Astrocyte of the spinal cord (primary cell): ENCODE measurements around the gene MYH3.
A peak's percentile ranks its signal among the peaks of the same experiment; 100 is the strongest.

ENCODE experiments used
- DNase-seq: peaks from one replicate; pipeline ENCODE4 v3.0.0; 2011; ENCODE audit warnings: low read depth, low spot score
- H3K4me3 ChIP-seq: 2 replicates; pipeline ENCODE4 v1.5.1; 2011; ENCODE audit warnings: low read depth, mild to moderate bottlenecking, low read length, moderate library complexity
- CTCF ChIP-seq: IDR thresholded peaks from 2 replicates; pipeline ENCODE4 v1.5.1; 2012; ENCODE audit warnings: low read depth, mild to moderate bottlenecking, low read length, inconsistent platforms
- in situ Hi-C: cut with HindIII; loops from 2 replicates; pipeline ENCODE4 v1.10.0; 2017; ENCODE audit warnings: low sequenced_read_pairs

The MYH3 gene

GRCh38 chr17:10617120-10617505 is 40.0 kb downstream of the MYH3 start:
- in situ Hi-C loops, result no loop called here
- no peak for DNase-seq
- no peak for TF ChIP-seq CTCF
- no peak overlapping the region for H3K4me3 ChIP-seq

DNA sequence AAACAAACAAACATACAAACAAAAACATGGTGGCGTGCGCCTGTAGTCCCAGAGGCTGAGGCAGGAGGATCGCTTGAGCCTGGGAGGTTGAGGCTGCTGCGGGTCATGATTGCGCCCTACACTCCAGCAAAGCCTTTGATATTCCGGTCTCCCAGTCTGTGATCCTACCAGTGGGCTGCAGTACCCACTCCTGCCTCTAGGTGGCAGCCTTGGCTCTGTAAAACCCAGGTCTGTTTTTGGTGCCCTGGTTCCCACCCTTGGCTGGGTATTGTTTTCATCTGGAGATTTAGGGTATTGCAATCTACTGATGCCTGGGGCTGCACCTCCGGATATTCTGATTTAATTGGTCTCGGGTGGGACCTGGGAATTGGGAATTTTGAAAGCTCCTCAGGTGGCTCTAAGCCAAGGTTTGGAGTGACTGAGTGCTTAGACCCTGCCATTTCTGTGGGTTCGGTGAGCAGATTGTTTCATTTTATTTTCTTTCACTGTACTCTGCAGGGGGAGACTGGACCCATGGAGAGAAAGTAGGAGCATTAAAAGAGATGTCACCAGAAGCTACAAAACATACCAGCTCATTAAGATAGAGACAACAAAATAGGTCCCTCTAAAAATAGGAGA is 40.5 kb downstream of the MYH3 start:
- peak; percentile 61 for DNase-seq
- peak; percentile 100 for TF ChIP-seq CTCF
- in situ Hi-C loops, result no loop called here

DNA sequence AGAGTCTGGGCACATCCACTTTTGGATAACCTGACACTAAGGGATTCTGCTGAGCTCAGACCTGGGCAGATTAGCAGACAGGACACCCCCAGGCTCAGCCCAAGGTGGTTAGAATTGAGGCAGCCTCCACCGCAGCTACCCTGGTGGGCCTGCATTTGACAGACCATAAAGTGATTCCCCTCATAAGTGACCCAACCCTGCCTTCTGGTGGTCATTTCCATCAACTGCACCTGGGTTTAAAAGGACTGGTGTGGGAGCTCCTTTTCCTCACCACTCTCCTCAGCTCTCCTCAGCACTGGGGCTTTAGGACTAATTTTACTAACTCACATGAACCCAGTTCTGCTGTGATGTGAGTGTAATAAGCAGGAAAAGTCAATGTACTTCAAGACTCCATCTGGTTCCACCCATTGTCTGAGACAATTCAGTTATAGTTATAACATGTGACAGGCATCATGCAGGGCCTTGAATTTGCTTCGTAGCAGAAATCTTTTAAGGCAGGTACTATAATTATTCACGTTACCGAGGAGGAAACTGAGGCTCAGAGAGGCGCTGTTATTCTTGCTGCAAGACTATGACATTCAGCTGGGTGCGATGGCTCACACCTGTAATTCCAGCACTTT is 42.5 kb downstream of the MYH3 start:
- H3K4me3 ChIP-seq, result no peak overlapping the region
- peak; percentile 79 for TF ChIP-seq CTCF
- peak; percentile 41 for DNase-seq
- in situ Hi-C loops, result no loop called here

More for the DNA sequence above, 40.5 kb downstream of the MYH3 start:
- no peak overlapping the region for H3K4me3 ChIP-seq

DNA sequence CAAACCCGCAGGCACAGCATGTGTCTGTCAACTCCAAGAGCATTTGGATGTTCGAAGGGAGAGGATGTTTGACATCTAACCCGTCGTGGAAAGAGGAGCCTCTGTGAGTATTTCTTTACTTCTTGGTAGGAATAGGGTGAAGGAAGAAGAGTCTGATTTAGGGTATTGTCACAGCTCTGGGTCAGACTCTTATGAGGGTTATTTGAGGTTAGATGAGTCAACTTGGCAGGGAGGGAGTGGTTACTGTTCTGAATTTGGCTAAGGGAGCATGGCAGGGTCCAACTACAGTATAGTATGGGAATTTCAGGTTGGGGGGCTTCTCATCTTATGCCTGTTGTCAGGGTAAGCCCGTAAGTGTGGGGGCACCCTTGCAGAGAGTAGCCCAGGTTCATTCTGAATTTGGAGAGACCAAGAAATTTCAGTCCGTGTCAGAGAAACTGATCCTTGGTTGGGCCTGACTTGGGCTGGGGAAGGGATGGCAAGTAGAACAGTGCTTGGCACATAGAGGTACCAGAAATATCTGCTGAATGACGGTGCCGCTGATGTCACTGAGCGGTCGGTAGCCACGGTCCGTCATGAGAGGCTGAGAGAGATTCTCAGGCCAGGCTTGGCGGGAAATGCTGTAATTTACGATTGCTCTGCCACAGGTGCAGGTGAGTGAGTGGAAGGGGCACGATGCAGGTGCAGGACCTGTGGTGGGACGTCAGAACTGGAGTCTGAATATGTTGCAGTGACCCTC is 43.2 kb downstream of the MYH3 start:
- in situ Hi-C loops, result no loop called here

DNA sequence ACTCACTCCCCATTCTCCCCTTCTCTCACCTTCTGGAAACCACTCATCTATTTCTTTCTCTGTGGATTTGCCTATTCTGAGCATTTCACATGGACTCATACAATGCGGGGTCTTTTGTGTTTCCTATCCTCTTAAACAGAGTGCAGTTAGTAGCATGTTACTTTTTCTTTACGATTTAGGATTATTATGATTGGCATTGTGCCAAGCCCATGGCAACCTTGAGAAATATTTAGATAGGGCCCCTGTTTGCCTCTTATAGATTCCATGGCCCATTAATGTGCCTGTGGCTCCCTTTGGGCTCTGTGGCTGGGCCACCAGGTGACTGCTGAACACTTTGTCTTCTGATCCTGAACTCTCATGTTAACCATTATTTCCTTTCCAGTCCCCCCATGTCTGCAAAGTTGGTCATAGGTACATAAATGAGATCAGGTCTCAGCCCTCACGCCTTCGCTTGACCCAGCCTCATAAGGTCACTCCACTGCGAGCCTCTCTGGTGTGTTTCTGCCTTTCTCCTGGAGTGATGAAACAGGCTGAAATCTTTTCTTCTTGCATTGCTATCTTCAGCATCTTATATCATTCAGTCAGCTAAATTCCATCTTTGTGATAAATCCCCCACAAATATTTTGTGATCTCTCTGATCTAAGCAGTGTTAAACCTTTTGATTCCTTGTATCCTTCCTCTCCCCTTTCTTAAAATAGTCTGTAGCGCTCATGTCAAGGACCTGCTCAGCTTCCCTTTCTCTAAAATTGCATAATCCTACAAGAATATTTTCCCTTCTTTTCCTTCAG is 44.0 kb downstream of the MYH3 start:
- in situ Hi-C loops, result no loop called here
- TF ChIP-seq CTCF, result no peak
- DNase-seq, result peak; percentile 33
- no peak overlapping the region for H3K4me3 ChIP-seq

More for the DNA sequence above, 43.2 kb downstream of the MYH3 start:
- H3K4me3 ChIP-seq, result no peak overlapping the region
- TF ChIP-seq CTCF, result no peak
- DNase-seq, result no peak

DNA sequence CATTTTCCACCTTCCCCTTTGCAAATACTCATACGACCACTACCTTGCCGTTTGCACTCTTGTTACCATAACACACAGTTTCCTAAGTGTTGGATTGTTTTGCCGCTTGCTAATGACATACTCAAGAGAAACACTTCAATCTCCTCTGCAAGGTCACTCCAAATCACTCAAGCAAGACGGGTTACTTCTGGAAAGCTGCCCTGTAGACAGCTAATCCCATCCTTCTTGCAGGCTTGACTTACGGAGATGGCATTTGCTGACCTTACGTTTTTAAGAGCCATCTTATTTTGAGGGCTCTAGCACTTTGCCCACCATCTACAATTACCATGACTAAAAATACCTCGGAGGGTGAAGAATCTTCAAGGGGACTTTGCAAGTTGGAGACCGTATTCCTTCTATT is 46.2 kb downstream of the MYH3 start:
- no peak for DNase-seq
- in situ Hi-C loops, result no loop called here
- H3K4me3 ChIP-seq, result no peak overlapping the region
- no peak for TF ChIP-seq CTCF
